ENCODE measurements around the gene MYO16.

DNA sequence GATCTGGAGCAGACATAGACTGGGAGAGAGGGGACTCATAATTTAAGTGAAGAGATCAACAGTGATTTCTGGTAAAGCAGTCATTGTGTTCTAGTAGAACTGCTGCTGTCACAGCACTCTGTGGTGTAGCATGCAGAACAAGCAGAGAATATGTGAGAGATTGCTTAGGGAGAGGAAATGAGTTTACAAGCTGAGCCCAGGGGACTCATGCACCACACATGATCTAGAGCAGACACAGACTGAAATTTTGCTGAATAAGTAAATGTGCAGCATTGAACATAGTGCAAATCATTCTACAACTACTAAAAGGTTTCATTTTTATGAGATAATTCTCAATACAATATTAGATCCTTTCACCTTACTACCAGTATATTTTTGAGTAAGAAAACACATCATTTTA lies 125.7 kb downstream of the MYO16 start:
- TF ChIP-seq, protein P1, sequence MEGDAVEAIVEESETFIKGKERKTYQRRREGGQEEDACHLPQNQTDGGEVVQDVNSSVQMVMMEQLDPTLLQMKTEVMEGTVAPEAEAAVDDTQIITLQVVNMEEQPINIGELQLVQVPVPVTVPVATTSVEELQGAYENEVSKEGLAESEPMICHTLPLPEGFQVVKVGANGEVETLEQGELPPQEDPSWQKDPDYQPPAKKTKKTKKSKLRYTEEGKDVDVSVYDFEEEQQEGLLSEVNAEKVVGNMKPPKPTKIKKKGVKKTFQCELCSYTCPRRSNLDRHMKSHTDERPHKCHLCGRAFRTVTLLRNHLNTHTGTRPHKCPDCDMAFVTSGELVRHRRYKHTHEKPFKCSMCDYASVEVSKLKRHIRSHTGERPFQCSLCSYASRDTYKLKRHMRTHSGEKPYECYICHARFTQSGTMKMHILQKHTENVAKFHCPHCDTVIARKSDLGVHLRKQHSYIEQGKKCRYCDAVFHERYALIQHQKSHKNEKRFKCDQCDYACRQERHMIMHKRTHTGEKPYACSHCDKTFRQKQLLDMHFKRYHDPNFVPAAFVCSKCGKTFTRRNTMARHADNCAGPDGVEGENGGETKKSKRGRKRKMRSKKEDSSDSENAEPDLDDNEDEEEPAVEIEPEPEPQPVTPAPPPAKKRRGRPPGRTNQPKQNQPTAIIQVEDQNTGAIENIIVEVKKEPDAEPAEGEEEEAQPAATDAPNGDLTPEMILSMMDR (IDR thresholded peaks at IDR 0.05): no peak
- TF ChIP-seq, protein P2, sequence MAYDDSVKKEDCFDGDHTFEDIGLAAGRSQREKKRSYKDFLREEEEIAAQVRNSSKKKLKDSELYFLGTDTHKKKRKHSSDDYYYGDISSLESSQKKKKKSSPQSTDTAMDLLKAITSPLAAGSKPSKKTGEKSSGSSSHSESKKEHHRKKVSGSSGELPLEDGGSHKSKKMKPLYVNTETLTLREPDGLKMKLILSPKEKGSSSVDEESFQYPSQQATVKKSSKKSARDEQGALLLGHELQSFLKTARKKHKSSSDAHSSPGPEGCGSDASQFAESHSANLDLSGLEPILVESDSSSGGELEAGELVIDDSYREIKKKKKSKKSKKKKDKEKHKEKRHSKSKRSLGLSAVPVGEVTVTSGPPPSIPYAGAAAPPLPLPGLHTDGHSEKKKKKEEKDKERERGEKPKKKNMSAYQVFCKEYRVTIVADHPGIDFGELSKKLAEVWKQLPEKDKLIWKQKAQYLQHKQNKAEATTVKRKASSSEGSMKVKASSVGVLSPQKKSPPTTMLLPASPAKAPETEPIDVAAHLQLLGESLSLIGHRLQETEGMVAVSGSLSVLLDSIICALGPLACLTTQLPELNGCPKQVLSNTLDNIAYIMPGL (CRISPR knock-in tag; IDR thresholded peaks at IDR 0.05; ENCODE audit: borderline replicate concordance): no peak
- TF ChIP-seq HOXB13 (CRISPR knock-in tag; IDR thresholded peaks at IDR 0.05; ENCODE audit: low read depth) (no peak), HOXA7 (CRISPR knock-in tag; IDR thresholded peaks at IDR 0.05) (no peak)
